ENCODE data around the gene NLRC5. TPM values are rescaled to one million over a fixed set of nuclear protein-coding genes. Genes with fewer than 3 reads are reported as not detected.

NLRC5 gene
- total RNA-seq, 3 donors from 2014 or later, result 110 to 127 (median 113) TPM

GRCh38 chr16:56944954-56945839, 44.2 kb upstream of the NLRC5 start:
- ATAC-seq (no peak), DNase-seq (no peak)
- no peak overlapping the region for H3K4me3 ChIP-seq
- intact Hi-C loops (cut with DNase I, micrococcal nuclease), result no loop called here
- no peak for TF ChIP-seq CTCF (IDR thresholded peaks at IDR 0.05)
- H3K9me3 ChIP-seq, result no peaks in the 10 kb centered on the region
- peaks cover 19% of the 10 kb centered on the region for H3K36me3 ChIP-seq (ENCODE audit: low read depth)
- H3K4me1 ChIP-seq (ENCODE audit: low read depth), result no peaks in the 10 kb centered on the region

- ATAC-seq (no peak), DNase-seq (no peak)
- Histone ChIP-seq H3K4me1 (ENCODE audit: low read depth) (no peaks in the 10 kb centered on the region), H3K9me3 (no peaks in the 10 kb centered on the region), H3K36me3 (ENCODE audit: low read depth) (peaks cover 14% of the 10 kb centered on the region), H3K4me3 (no peak overlapping the region)
- no peak for TF ChIP-seq CTCF (IDR thresholded peaks at IDR 0.05)
- intact Hi-C loops (cut with DNase I, micrococcal nuclease), result no loop called here
Observed at GRCh38 chr16:56945847-56946527, 43.4 kb upstream of the NLRC5 start.

- intact Hi-C loops (cut with DNase I, micrococcal nuclease), result no loop called here
- H3K9me3 ChIP-seq, result no peaks in the 10 kb centered on the region
Observed at GRCh38 chr16:56946767-56947603, 42.4 kb upstream of the NLRC5 start.

GRCh38 chr16:56947604-56947995, 41.8 kb upstream of the NLRC5 start:
- no peak for TF ChIP-seq CTCF (IDR thresholded peaks at IDR 0.05)
- peaks cover 14% of the 10 kb centered on the region for H3K36me3 ChIP-seq (ENCODE audit: low read depth)
- H3K4me1 ChIP-seq (ENCODE audit: low read depth), result no peaks in the 10 kb centered on the region
- no peaks in the 10 kb centered on the region for H3K9me3 ChIP-seq
- DNase-seq, result no peak
- ATAC-seq, result no peak
- intact Hi-C loops (cut with DNase I, micrococcal nuclease), result no loop called here
- no peak overlapping the region for H3K4me3 ChIP-seq

More at GRCh38 chr16:56946767-56947603, 42.4 kb upstream of the NLRC5 start:
- Histone ChIP-seq H3K4me3 (no peak overlapping the region), H3K36me3 (ENCODE audit: low read depth) (peaks cover 14% of the 10 kb centered on the region), H3K4me1 (ENCODE audit: low read depth) (no peaks in the 10 kb centered on the region)
- DNase-seq (no peak), ATAC-seq (peak; percentile 8)
- TF ChIP-seq CTCF (IDR thresholded peaks at IDR 0.05), result no peak

- Histone ChIP-seq H3K9me3 (no peaks in the 10 kb centered on the region), H3K4me1 (ENCODE audit: low read depth) (no peaks in the 10 kb centered on the region), H3K36me3 (ENCODE audit: low read depth) (peaks cover 12% of the 10 kb centered on the region), H3K4me3 (no peak overlapping the region)
- intact Hi-C loops (cut with DNase I, micrococcal nuclease), result no loop called here
- ATAC-seq (no peak), DNase-seq (no peak)
- no peak for TF ChIP-seq CTCF (IDR thresholded peaks at IDR 0.05)
Observed at GRCh38 chr16:56948234-56948633, 41.1 kb upstream of the NLRC5 start.
